IMR-90 (cell line): Measurements from ENCODE around the gene QRFP. TPM values are rescaled to one million over a fixed set of nuclear protein-coding genes. Genes with fewer than 3 reads are reported as not detected.

Experiments used
- ATAC-seq: fragments of 200-7000 bp; cut with Tn5 transposase; 2 replicates; pipeline ENCODE4 v1.9.1; 2020; ENCODE audit warnings: low read depth, mild to moderate bottlenecking, moderate library complexity
- BruUV-seq: library from RNA; stranded (reverse); fragments of 400-500 nt; replicated peaks from 2 replicates; lab custom pipeline; 2021; lab: Mats Ljungman, UMichigan
- CTCF ChIA-PET: fragments of 300-600 bp; formaldehyde crosslinking; extraction: SDS; loops from one replicate; lab custom pipeline; 2021; ENCODE audit warnings: antibody characterized with exemption; lab: Yijun Ruan, JAX
- POLR2A ChIA-PET: fragments of 300-600 bp; sonication (Branson Sonifier 250); formaldehyde crosslinking; loops from one replicate; lab custom pipeline; 2022; ENCODE audit warnings: antibody characterized with exemption; ENCODE audit not compliant: unreplicated experiment; lab: Charles Lee
- DNase-seq: peaks from one replicate; pipeline ENCODE4 v3.0.0; 2013
- H2AFZ ChIP-seq: replicated peaks from 2 replicates; pipeline ENCODE3; 2013; ENCODE audit warnings: low read length, mild to moderate bottlenecking; ENCODE audit not compliant: poor library complexity
- H2AK5ac ChIP-seq: 2 replicates; pipeline ENCODE4 v1.6.1; 2013; ENCODE audit warnings: low read depth, low read length, inconsistent platforms
- H2AK9ac ChIP-seq: replicated peaks from 2 replicates; pipeline ENCODE3; 2013; ENCODE audit warnings: mild to moderate bottlenecking, low read depth, low read length, moderate library complexity; ENCODE audit not compliant: poor library complexity
- H2BK120ac ChIP-seq: 2 replicates; pipeline ENCODE4 v1.6.1; 2013; ENCODE audit warnings: low read depth, low read length, inconsistent platforms
- H2BK15ac ChIP-seq: 3 replicates; pipeline ENCODE4 v1.6.1; 2013; ENCODE audit warnings: low read depth, low read length, inconsistent platforms
- H2BK20ac ChIP-seq: 2 replicates; pipeline ENCODE4 v1.6.1; 2013; ENCODE audit warnings: low read depth, mild to moderate bottlenecking, inconsistent platforms, low read length, moderate library complexity
- H2BK5ac ChIP-seq: 2 replicates; pipeline ENCODE4 v1.6.1; 2013; ENCODE audit warnings: mild to moderate bottlenecking, low read depth, low read length, inconsistent platforms; ENCODE audit not compliant: poor library complexity, severe bottlenecking
- H3K14ac ChIP-seq: replicated peaks from 2 replicates; pipeline ENCODE4 v1.6.1; 2013; ENCODE audit warnings: low read depth, low read length, inconsistent platforms
- H3K18ac ChIP-seq: 2 replicates; pipeline ENCODE4 v1.6.1; 2013; ENCODE audit warnings: low read depth, low read length, control low read depth
- H3K23ac ChIP-seq: 2 replicates; pipeline ENCODE4 v1.6.1; 2013; ENCODE audit warnings: low read depth, low read length, inconsistent platforms
- H3K27ac ChIP-seq: 2 replicates; pipeline ENCODE4 v1.5.1; 2013; ENCODE audit warnings: mild to moderate bottlenecking, control low read depth, low read length; ENCODE audit not compliant: insufficient read depth
- H3K27me3 ChIP-seq: 2 replicates; pipeline ENCODE4 v1.6.1; 2013; ENCODE audit warnings: low read length; ENCODE audit not compliant: control insufficient read depth, insufficient read depth
- H3K36me3 ChIP-seq: 2 replicates; pipeline ENCODE4 v1.6.1; 2013; ENCODE audit warnings: low read length, mixed read lengths; ENCODE audit not compliant: control insufficient read depth, insufficient read depth
- H3K4ac ChIP-seq: 2 replicates; pipeline ENCODE4 v1.6.1; 2013; ENCODE audit warnings: low read depth, low read length, inconsistent platforms
- H3K4me1 ChIP-seq: 2 replicates; pipeline ENCODE4 v1.6.1; 2013; ENCODE audit warnings: low read length, mixed read lengths; ENCODE audit not compliant: control insufficient read depth, insufficient read depth
- H3K4me2 ChIP-seq: 2 replicates; pipeline ENCODE4 v1.6.1; 2013; ENCODE audit warnings: low read depth, mild to moderate bottlenecking, control low read depth, low read length, moderate library complexity
- H3K4me3 ChIP-seq: 2 replicates; pipeline ENCODE4 v1.5.1; 2013; ENCODE audit warnings: low read depth, mild to moderate bottlenecking, control low read depth, low read length, moderate library complexity; ENCODE audit not compliant: insufficient read depth
- H3K56ac ChIP-seq: 2 replicates; pipeline ENCODE4 v1.6.1; 2013; ENCODE audit warnings: low read length, inconsistent platforms; ENCODE audit not compliant: insufficient read depth; ENCODE audit errors: extremely low read depth
- H3K79me1 ChIP-seq, 2 experiments: 2 replicates each; pipeline ENCODE4 v1.6.1; 2013; ENCODE audit warnings: low read length in 2 of 2, inconsistent platforms in 1 of 2, low read depth in 1 of 2
- H3K9ac ChIP-seq: 2 replicates; pipeline ENCODE4 v1.6.1; 2013; ENCODE audit warnings: low read depth, low read length, control low read depth
- H3K9me1 ChIP-seq: 2 replicates; pipeline ENCODE4 v1.6.1; 2013; ENCODE audit warnings: low read length, inconsistent platforms; ENCODE audit not compliant: insufficient read depth
- H3K9me3 ChIP-seq: 2 replicates; pipeline ENCODE4 v1.6.1; 2013; ENCODE audit warnings: low read length; ENCODE audit not compliant: control insufficient read depth, insufficient read depth
- H4K20me1 ChIP-seq: 2 replicates; pipeline ENCODE4 v1.6.1; 2013; ENCODE audit warnings: low read length, inconsistent platforms; ENCODE audit not compliant: insufficient read depth
- H4K5ac ChIP-seq: 2 replicates; pipeline ENCODE4 v1.6.1; 2013; ENCODE audit warnings: mild to moderate bottlenecking, low read depth, low read length, control low read depth
- H4K8ac ChIP-seq, 2 experiments: 2 replicates each; pipeline ENCODE4 v1.6.1; 2013; ENCODE audit warnings: low read depth in 2 of 2, low read length in 2 of 2, control low read depth in 1 of 2, inconsistent platforms in 1 of 2
- H4K91ac ChIP-seq: 2 replicates; pipeline ENCODE4 v1.6.1; 2013; ENCODE audit warnings: low read depth, low read length, inconsistent platforms; ENCODE audit not compliant: insufficient read depth
- BHLHE40 ChIP-seq: fragments of 150-350 bp; IDR thresholded peaks from 2 replicates; pipeline ENCODE4 v1.6.1; 2016; ENCODE audit warnings: mild to moderate bottlenecking, low read depth, low read length
- CEBPB ChIP-seq: IDR thresholded peaks from 2 replicates; pipeline ENCODE4 v1.6.1; 2012; ENCODE audit warnings: low read depth, low read length, improper control_type of control experiment
- CHD1 ChIP-seq: IDR thresholded peaks from 2 replicates; pipeline ENCODE4 v1.6.1; 2012; ENCODE audit warnings: low read depth, low read length, improper control_type of control experiment
- CTCF ChIP-seq: conservative IDR thresholded peaks from 2 replicates; pipeline ENCODE4 v1.5.1; 2012; ENCODE audit warnings: mild to moderate bottlenecking, low read depth, low read length, improper control_type of control experiment
- ELK1 ChIP-seq: fragments of 150-350 bp; IDR thresholded peaks from 2 replicates; pipeline ENCODE4 v1.6.1; 2016; ENCODE audit warnings: low read depth, mild to moderate bottlenecking, low read length, moderate library complexity, borderline replicate concordance
- FOS ChIP-seq: fragments of 150-350 bp; IDR thresholded peaks from 2 replicates; pipeline ENCODE4 v1.6.1; 2016; ENCODE audit warnings: low read depth, low read length
- MAZ ChIP-seq: IDR thresholded peaks from 2 replicates; pipeline ENCODE4 v1.6.1; 2012; ENCODE audit warnings: low read depth, mild to moderate bottlenecking, low read length, improper control_type of control experiment, moderate library complexity, borderline replicate concordance
- MXI1 ChIP-seq: IDR thresholded peaks from 2 replicates; pipeline ENCODE4 v1.6.1; 2012; ENCODE audit warnings: low read depth, mild to moderate bottlenecking, low read length, moderate library complexity, borderline replicate concordance
- NFE2L2 ChIP-seq: fragments of 150-350 bp; IDR thresholded peaks from 2 replicates; pipeline ENCODE4 v1.6.1; 2016; ENCODE audit warnings: low read depth, mild to moderate bottlenecking, low read length
- POLR2A ChIP-seq: IDR thresholded peaks from 2 replicates; pipeline ENCODE4 v1.6.1; 2012; ENCODE audit warnings: mild to moderate bottlenecking, low read depth, low read length
- RAD21 ChIP-seq: IDR thresholded peaks from 2 replicates; pipeline ENCODE4 v1.6.1; 2012; ENCODE audit warnings: low read length, improper control_type of control experiment
- RCOR1 ChIP-seq: IDR thresholded peaks from 2 replicates; pipeline ENCODE4 v1.6.1; 2012; ENCODE audit warnings: mild to moderate bottlenecking, low read length, improper control_type of control experiment; ENCODE audit not compliant: insufficient replicate concordance
- RFX5 ChIP-seq: IDR thresholded peaks from 2 replicates; pipeline ENCODE4 v1.8.0; 2012; ENCODE audit warnings: low read depth, mild to moderate bottlenecking, low read length, moderate library complexity
- WGBS, 2 experiments: methylation state at CpG; one replicate each; pipeline versions ENCODE4 v1.1.5 to v1.1.7; 2013; ENCODE audit warnings: missing lambda C conversion rate in 2 of 2; ENCODE audit not compliant: insufficient read length in 1 of 2; ENCODE audit errors: extremely low coverage in 2 of 2; 5-methylcytosine and 5-hydroxymethylcytosine counted together
- dilution Hi-C: fragments of 300-500 bp; cut with HindIII; formaldehyde crosslinking; loops from one replicate; pipeline ENCODE4 v1.14.3; 2018; ENCODE audit warnings: low sequenced_read_pairs; ENCODE audit not compliant: unreplicated experiment
- in situ Hi-C: fragments of 300-500 bp; cut with MboI; formaldehyde crosslinking; loops from 3 replicates; pipeline ENCODE4 v1.14.3; 2019; ENCODE audit warnings: low sequenced_read_pairs, inconsistent platforms, mixed read lengths
- intact Hi-C: fragments of 100-400 bp; cut with micrococcal nuclease; formaldehyde crosslinking; loops from 2 replicates; pipeline ENCODE4 v1.10.0; 2022
- polyA plus RNA-seq, 3 experiments: library from polyadenylated mRNA; depleted of rRNA; stranded (reverse); fragments of >200 nt; gene quantifications; 2 replicates each; pipeline ENCODE4 v1.2.3, GENCODE V29; 2012; ENCODE audit warnings: low replicate concordance in 1 of 3
- total RNA-seq: library from RNA; depleted of rRNA; stranded (reverse); fragments of >200 nt; gene quantifications from 2 replicates; pipeline ENCODE4 v1.2.3, GENCODE V29; 2012

The QRFP gene
- total and polyA plus RNA-seq, 2 of the 4 experiments (the other 2 are of a cell fraction), result not detected

GRCh38 chr9:130867556-130867955 is 29.1 kb downstream of the QRFP start:
- H2AK5ac ChIP-seq, result no peak overlapping the region
- no peak overlapping the region for H2BK15ac ChIP-seq
- no peak overlapping the region for H4K91ac ChIP-seq
- H3K4me3 ChIP-seq, result no peak overlapping the region
- no peak overlapping the region for H3K4me2 ChIP-seq
- dilution Hi-C loops (no loop called here), in situ Hi-C loops (no loop called here), intact Hi-C loops (no loop called here)
- 100% methylated on average over 3 of the region's 9 CpGs; no CpG with 5 or more reads in 1 of the 2 experiments for WGBS, 2 experiments
- peaks cover 3% of the 10 kb centered on the region; the same call in 1 of the 2 replicates for H3K4me1 ChIP-seq
- H3K9me1 ChIP-seq, result no peaks in the 10 kb centered on the region
- no peaks in the 10 kb centered on the region for H3K27me3 ChIP-seq
- no peaks in the 10 kb centered on the region for H3K9me3 ChIP-seq
- no peak overlapping the region for H2AK9ac ChIP-seq
- H3K79me1 ChIP-seq, result peaks cover 43 to 94% of the 10 kb centered on the region in 2 experiments
- peaks cover 68% of the 10 kb centered on the region for H4K20me1 ChIP-seq
- POLR2A ChIA-PET, result no interaction called here
- H2BK20ac ChIP-seq, result no peak overlapping the region
- BruUV-seq, result no TSS peak
- DNase-seq, result no peak
- no peak for ATAC-seq
- CTCF ChIA-PET, result interaction anchor here (0.9 to 2.5 kb wide), 5 partner anchors 9 to 166 kb away, joined by 3 to 12 read pairs (median 6); no protein-coding TSS in a partner anchor
- H4K5ac ChIP-seq, result no peak overlapping the region
- no peak overlapping the region for H3K56ac ChIP-seq
- H3K14ac ChIP-seq, result no peak overlapping the region
- H2BK5ac ChIP-seq, result no peak overlapping the region
- H3K23ac ChIP-seq, result no peak overlapping the region
- H4K8ac ChIP-seq, result no peak overlapping the region
- no peak overlapping the region for H3K9ac ChIP-seq
- H3K27ac ChIP-seq, result no peak overlapping the region
- no peak overlapping the region for H3K4ac ChIP-seq
- TF ChIP-seq RAD21 (no peak), BHLHE40 (no peak), NFE2L2 (no peak), CEBPB (no peak), POLR2A (no peak), MAZ (no peak), RCOR1 (no peak), RFX5 (no peak), ELK1 (no peak), MXI1 (no peak), CTCF (no peak), FOS (no peak), CHD1 (no peak)
- peaks cover 51% of the 10 kb centered on the region for H3K36me3 ChIP-seq
- H2AFZ ChIP-seq, result no peak overlapping the region
- no peak overlapping the region for H2BK120ac ChIP-seq
- no peak overlapping the region for H3K18ac ChIP-seq
